Erythroblast (primary cell): ENCODE data around the gene PCBP4.

ENCODE experiments used
- GATA1 ChIP-seq: IDR thresholded peaks from 2 replicates; pipeline ENCODE4 v1.6.1; 2011; ENCODE audit warnings: low read depth, mild to moderate bottlenecking, control low read depth, low read length, moderate library complexity
- POLR2A ChIP-seq: IDR thresholded peaks from 2 replicates; pipeline ENCODE4 v1.6.1; 2011; ENCODE audit warnings: mild to moderate bottlenecking, low read length

DNA sequence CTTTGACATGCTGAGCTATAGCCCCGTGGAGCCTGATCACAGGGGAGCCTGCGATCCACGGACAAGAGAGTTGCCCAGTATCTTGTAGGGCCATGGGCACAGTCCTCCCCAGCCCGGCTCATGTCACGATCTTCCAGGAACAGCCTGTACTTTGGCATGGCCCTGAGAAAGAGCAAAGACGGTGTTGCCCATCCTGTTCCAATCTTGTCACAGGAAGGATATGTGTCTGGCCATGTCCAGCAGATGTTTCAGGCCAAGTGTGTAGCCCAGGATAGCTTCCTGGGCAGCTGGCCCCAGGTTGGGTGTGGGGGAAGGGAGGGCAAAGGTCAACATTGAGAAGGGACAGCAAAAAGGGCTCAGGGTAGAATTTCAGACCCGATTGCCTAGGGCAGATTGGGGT lies 45.4 kb upstream of the PCBP4 start:
- TF ChIP-seq POLR2A: no peak
- no peak for TF ChIP-seq GATA1
